Astrocyte (in vitro differentiated cells and primary cell): ENCODE data around the gene FLVCR1. TPM values are rescaled to one million over a fixed set of nuclear protein-coding genes. Genes with fewer than 3 reads are reported as not detected.
"Not testable (repeated sequence)": the region's sequence is repeated elsewhere in the genome, so short reads cannot be mapped to it uniquely, and the experiment has no call there.

Experiments used
- DNase-seq: peaks from one replicate; pipeline ENCODE4 v3.0.0-alpha.2; 2010; ENCODE audit warnings: low read depth
- FAIRE-seq: peaks from 2 replicates; lab custom pipeline; 2011; peaks lifted over from hg19 to GRCh38; lab: Jason Lieb, UNC
- H2AFZ ChIP-seq: 2 replicates; pipeline ENCODE4 v1.6.0; 2012; ENCODE audit warnings: low read depth, low read length, inconsistent platforms
- H3K27ac ChIP-seq: 2 replicates; pipeline ENCODE4 v1.5.1; 2011; ENCODE audit warnings: low read depth, low read length, inconsistent platforms
- H3K27me3 ChIP-seq: 2 replicates; pipeline ENCODE4 v1.6.0; 2011; ENCODE audit warnings: low read length, inconsistent platforms; ENCODE audit not compliant: insufficient read depth
- H3K36me3 ChIP-seq: 2 replicates; pipeline ENCODE4 v1.5.1; 2011; ENCODE audit warnings: low read length, inconsistent platforms; ENCODE audit not compliant: insufficient read depth
- H3K4me1 ChIP-seq: 2 replicates; pipeline ENCODE4 v1.5.1; 2011; ENCODE audit warnings: low read length, inconsistent platforms; ENCODE audit not compliant: insufficient read depth
- H3K4me2 ChIP-seq: 2 replicates; pipeline ENCODE4 v1.6.0; 2012; ENCODE audit warnings: low read length, inconsistent platforms
- H3K4me3 ChIP-seq: 2 replicates; pipeline ENCODE4 v1.5.1; 2011; ENCODE audit warnings: low read depth, mild to moderate bottlenecking, low read length, inconsistent platforms; ENCODE audit not compliant: insufficient read depth
- H3K79me2 ChIP-seq: 2 replicates; pipeline ENCODE4 v1.6.0; 2012; ENCODE audit warnings: mild to moderate bottlenecking, low read length, inconsistent platforms; ENCODE audit not compliant: insufficient read depth
- H3K9ac ChIP-seq: 2 replicates; pipeline ENCODE4 v1.6.0; 2012; ENCODE audit warnings: mild to moderate bottlenecking, low read length, inconsistent platforms
- H3K9me3 ChIP-seq: 2 replicates; pipeline ENCODE4 v1.5.1; 2012; ENCODE audit warnings: low read depth, mild to moderate bottlenecking, low read length, inconsistent platforms; ENCODE audit not compliant: insufficient read depth
- H4K20me1 ChIP-seq: 2 replicates; pipeline ENCODE4 v1.6.0; 2012; ENCODE audit warnings: low read length, inconsistent platforms; ENCODE audit not compliant: insufficient read depth
- H3K27ac Mint-ChIP-seq: one replicate; pipeline ENCODE4 v1.8.0; 2021; ENCODE audit warnings: mild to moderate bottlenecking, mixed read lengths; ENCODE audit not compliant: unreplicated experiment
- H3K27me3 Mint-ChIP-seq: one replicate; pipeline ENCODE4 v1.8.0; 2021; ENCODE audit warnings: low read depth, mixed read lengths; ENCODE audit not compliant: unreplicated experiment
- H3K36me3 Mint-ChIP-seq: one replicate; pipeline ENCODE4 v1.8.0; 2021; ENCODE audit warnings: low read depth, mixed read lengths; ENCODE audit not compliant: unreplicated experiment
- H3K4me1 Mint-ChIP-seq: one replicate; pipeline ENCODE4 v1.8.0; 2021; ENCODE audit warnings: low read depth, mixed read lengths; ENCODE audit not compliant: unreplicated experiment
- H3K4me3 Mint-ChIP-seq: one replicate; pipeline ENCODE4 v1.8.0; 2021; ENCODE audit warnings: mild to moderate bottlenecking, moderate library complexity, mixed read lengths; ENCODE audit not compliant: unreplicated experiment
- H3K9me3 Mint-ChIP-seq: one replicate; pipeline ENCODE4 v1.8.0; 2021; ENCODE audit warnings: mild to moderate bottlenecking, mixed read lengths; ENCODE audit not compliant: unreplicated experiment
- EZH2 ChIP-seq: IDR thresholded peaks from 2 replicates; pipeline ENCODE4 v1.6.1; 2012; ENCODE audit warnings: mild to moderate bottlenecking, low read length, inconsistent platforms; ENCODE audit not compliant: insufficient read depth
- total RNA-seq: library from RNA; stranded (reverse); gene quantifications from 2 replicates; pipeline ENCODE4 v1.2.1, GENCODE V29; 2021
- TF ChIP-seq, protein P1 (sequence below): IDR thresholded peaks from 2 replicates; pipeline ENCODE4 v1.5.1; 2011; ENCODE audit warnings: low read depth, mild to moderate bottlenecking, inconsistent platforms, low read length, moderate library complexity; ENCODE audit not compliant: insufficient read depth

The FLVCR1 gene
- total RNA-seq, 1 donor from 2014 or later, result 8.1 TPM

GRCh38 chr1:212838145-212838544 is 19.9 kb upstream of the FLVCR1 start:
- no peaks in the 10 kb centered on the region for H3K4me1 ChIP-seq
- no peak overlapping the region for H2AFZ ChIP-seq
- no peaks in the 10 kb centered on the region for H4K20me1 ChIP-seq
- FAIRE-seq (no peak), DNase-seq (no peak)
- H3K27ac ChIP-seq, result no peak overlapping the region
- Mint-ChIP-seq H3K27me3 (no peaks in the 10 kb centered on the region), H3K9me3 (no peaks in the 10 kb centered on the region), H3K4me1 (no peaks in the 10 kb centered on the region), H3K36me3 (no peaks in the 10 kb centered on the region), H3K4me3 (no peak overlapping the region), H3K27ac (no peak overlapping the region)
- no peaks in the 10 kb centered on the region for H3K9me3 ChIP-seq
- no peak overlapping the region for H3K4me2 ChIP-seq
- H3K79me2 ChIP-seq, result no peaks in the 10 kb centered on the region
- no peaks in the 10 kb centered on the region for H3K27me3 ChIP-seq
- H3K9ac ChIP-seq, result no peak overlapping the region
- TF ChIP-seq, protein P1, sequence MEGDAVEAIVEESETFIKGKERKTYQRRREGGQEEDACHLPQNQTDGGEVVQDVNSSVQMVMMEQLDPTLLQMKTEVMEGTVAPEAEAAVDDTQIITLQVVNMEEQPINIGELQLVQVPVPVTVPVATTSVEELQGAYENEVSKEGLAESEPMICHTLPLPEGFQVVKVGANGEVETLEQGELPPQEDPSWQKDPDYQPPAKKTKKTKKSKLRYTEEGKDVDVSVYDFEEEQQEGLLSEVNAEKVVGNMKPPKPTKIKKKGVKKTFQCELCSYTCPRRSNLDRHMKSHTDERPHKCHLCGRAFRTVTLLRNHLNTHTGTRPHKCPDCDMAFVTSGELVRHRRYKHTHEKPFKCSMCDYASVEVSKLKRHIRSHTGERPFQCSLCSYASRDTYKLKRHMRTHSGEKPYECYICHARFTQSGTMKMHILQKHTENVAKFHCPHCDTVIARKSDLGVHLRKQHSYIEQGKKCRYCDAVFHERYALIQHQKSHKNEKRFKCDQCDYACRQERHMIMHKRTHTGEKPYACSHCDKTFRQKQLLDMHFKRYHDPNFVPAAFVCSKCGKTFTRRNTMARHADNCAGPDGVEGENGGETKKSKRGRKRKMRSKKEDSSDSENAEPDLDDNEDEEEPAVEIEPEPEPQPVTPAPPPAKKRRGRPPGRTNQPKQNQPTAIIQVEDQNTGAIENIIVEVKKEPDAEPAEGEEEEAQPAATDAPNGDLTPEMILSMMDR, result no peak
- no peak for TF ChIP-seq EZH2
- no peaks in the 10 kb centered on the region for H3K36me3 ChIP-seq
- no peak overlapping the region for H3K4me3 ChIP-seq

GRCh38 chr1:212844521-212844920 is 13.6 kb upstream of the FLVCR1 start:
- H3K4me1 Mint-ChIP-seq, H3K27ac Mint-ChIP-seq, H3K27me3 ChIP-seq: not testable (repeated sequence)

GRCh38 chr1:212847549-212847948 is 10.5 kb upstream of the FLVCR1 start, which contains the start of gene SPATA45:
Gene SPATA45, minus strand, starts transcription at chr1:212847649. Its CDS starts 11,500 bp downstream, at chr1:212836149.
- H3K27ac ChIP-seq, result no peak within 1 kb of the TSS
- no peaks in the 10 kb centered on the region for H3K36me3 ChIP-seq
- Mint-ChIP-seq H3K4me1 (no peaks in the 10 kb centered on the region), H3K36me3 (no peaks in the 10 kb centered on the region), H3K9me3 (no peaks in the 10 kb centered on the region), H3K27ac (no peak within 1 kb of the TSS), H3K4me3 (no peak within 1 kb of the TSS), H3K27me3 (no peaks in the 10 kb centered on the region)
- H3K27me3 ChIP-seq, result no peaks in the 10 kb centered on the region
- H3K9me3 ChIP-seq, result no peaks in the 10 kb centered on the region
- H2AFZ ChIP-seq, result no peak within 1 kb of the TSS
- no peaks in the 10 kb centered on the region for H4K20me1 ChIP-seq
- H3K9ac ChIP-seq, result no peak within 1 kb of the TSS
- no peaks in the 10 kb centered on the region for H3K79me2 ChIP-seq
- H3K4me1 ChIP-seq, result no peaks in the 10 kb centered on the region
- H3K4me3 ChIP-seq, result no peak within 1 kb of the TSS
- DNase-seq (no peak), FAIRE-seq (no peak)
- no peak within 1 kb of the TSS for H3K4me2 ChIP-seq
- TF ChIP-seq, protein P1, result no peak
- no peak for TF ChIP-seq EZH2

More at GRCh38 chr1:212844521-212844920, 13.6 kb upstream of the FLVCR1 start:
- H3K9ac ChIP-seq, H3K4me1 ChIP-seq, H3K27me3 Mint-ChIP-seq, H2AFZ ChIP-seq, DNase-seq, H3K9me3 ChIP-seq, H3K79me2 ChIP-seq, H3K9me3 Mint-ChIP-seq, H3K27ac ChIP-seq, H3K36me3 Mint-ChIP-seq, FAIRE-seq, H3K36me3 ChIP-seq, H3K4me2 ChIP-seq, H4K20me1 ChIP-seq, H3K4me3 ChIP-seq, H3K4me3 Mint-ChIP-seq: not testable (repeated sequence)
